ENCODE results near the gene OSBPL3.

DNA sequence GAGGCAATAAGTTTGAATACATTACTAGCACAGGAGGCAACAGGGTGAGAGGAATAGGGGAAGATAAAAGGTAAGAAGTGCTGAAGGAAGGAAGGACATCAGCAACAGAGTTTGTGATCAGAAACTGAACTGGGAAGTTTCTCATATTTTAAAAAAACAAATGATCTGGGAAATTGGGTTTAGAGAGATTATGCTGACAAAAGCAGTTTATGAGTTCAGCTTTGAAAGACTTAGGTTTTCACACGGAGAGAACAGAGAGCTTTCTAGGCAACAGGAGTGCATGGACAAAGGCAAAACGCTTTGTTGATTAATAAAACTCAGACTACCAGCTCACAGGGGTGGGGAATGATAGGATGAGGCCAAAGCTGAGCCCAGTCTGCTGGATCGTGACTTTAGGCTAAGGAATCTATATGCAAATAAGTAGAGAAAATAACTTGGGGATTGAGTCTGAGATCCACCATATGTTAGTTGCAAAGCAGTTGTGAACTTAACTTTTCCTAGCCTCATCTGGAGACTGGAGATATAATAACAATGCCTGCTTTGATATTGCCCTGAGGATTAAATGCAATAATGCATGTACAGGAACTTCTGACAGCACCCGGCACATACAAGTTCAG, 4.2 kb downstream of the OSBPL3 start:
- TF ChIP-seq, protein P1, sequence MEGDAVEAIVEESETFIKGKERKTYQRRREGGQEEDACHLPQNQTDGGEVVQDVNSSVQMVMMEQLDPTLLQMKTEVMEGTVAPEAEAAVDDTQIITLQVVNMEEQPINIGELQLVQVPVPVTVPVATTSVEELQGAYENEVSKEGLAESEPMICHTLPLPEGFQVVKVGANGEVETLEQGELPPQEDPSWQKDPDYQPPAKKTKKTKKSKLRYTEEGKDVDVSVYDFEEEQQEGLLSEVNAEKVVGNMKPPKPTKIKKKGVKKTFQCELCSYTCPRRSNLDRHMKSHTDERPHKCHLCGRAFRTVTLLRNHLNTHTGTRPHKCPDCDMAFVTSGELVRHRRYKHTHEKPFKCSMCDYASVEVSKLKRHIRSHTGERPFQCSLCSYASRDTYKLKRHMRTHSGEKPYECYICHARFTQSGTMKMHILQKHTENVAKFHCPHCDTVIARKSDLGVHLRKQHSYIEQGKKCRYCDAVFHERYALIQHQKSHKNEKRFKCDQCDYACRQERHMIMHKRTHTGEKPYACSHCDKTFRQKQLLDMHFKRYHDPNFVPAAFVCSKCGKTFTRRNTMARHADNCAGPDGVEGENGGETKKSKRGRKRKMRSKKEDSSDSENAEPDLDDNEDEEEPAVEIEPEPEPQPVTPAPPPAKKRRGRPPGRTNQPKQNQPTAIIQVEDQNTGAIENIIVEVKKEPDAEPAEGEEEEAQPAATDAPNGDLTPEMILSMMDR (IDR thresholded peaks at IDR 0.05 in 8 of 11, conservative IDR thresholded peaks at IDR 0.05 in 3 of 11), result no peak
- TF ChIP-seq POLR2A (IDR thresholded peaks at IDR 0.05) (no peak), POLR2AphosphoS5 (IDR thresholded peaks at IDR 0.05) (no peak)
